ENCODE data around the gene OLFM2.
"Not testable (repeated sequence)": the region's sequence is repeated elsewhere in the genome, so short reads cannot be mapped to it uniquely, and the experiment has no call there.

The OLFM2 gene

GRCh38 chr19:9863759-9864158, 72.6 kb downstream of the OLFM2 start:
- DNase-seq (ENCODE audit: low read depth in 1 of 2, low spot score in 1 of 2) = no peak

GRCh38 chr19:9862938-9863337, 73.4 kb downstream of the OLFM2 start:
- DNase-seq (ENCODE audit: low read depth in 1 of 2, low spot score in 1 of 2) = no peak

- DNase-seq (ENCODE audit: low read depth in 1 of 2, low spot score in 1 of 2) = no peak
Observed at GRCh38 chr19:9861503-9861902, 74.8 kb downstream of the OLFM2 start.

GRCh38 chr19:9860407-9860806, 75.9 kb downstream of the OLFM2 start:
- DNase-seq (ENCODE audit: low read depth in 1 of 2, low spot score in 1 of 2) = no peak

GRCh38 chr19:9858766-9859165, 77.5 kb downstream of the OLFM2 start:
- no peak for DNase-seq (ENCODE audit: low read depth in 1 of 2, low spot score in 1 of 2)

- no peak for DNase-seq (ENCODE audit: low read depth in 1 of 2, low spot score in 1 of 2)
Observed at GRCh38 chr19:9857920-9858746, 78.2 kb downstream of the OLFM2 start.

GRCh38 chr19:9857076-9857721, 79.1 kb downstream of the OLFM2 start:
- DNase-seq (ENCODE audit: low read depth in 1 of 2, low spot score in 1 of 2) = no peak

- DNase-seq (ENCODE audit: low read depth in 1 of 2, low spot score in 1 of 2) = no peak
Observed at GRCh38 chr19:9856609-9857008, 79.7 kb downstream of the OLFM2 start.

GRCh38 chr19:9854282-9854846, 82.0 kb downstream of the OLFM2 start:
- no peak for DNase-seq (ENCODE audit: low read depth in 1 of 2, low spot score in 1 of 2)

GRCh38 chr19:9850235-9850959, 85.9 kb downstream of the OLFM2 start:
- DNase-seq (ENCODE audit: low read depth in 1 of 2, low spot score in 1 of 2) = no peak

DNA sequence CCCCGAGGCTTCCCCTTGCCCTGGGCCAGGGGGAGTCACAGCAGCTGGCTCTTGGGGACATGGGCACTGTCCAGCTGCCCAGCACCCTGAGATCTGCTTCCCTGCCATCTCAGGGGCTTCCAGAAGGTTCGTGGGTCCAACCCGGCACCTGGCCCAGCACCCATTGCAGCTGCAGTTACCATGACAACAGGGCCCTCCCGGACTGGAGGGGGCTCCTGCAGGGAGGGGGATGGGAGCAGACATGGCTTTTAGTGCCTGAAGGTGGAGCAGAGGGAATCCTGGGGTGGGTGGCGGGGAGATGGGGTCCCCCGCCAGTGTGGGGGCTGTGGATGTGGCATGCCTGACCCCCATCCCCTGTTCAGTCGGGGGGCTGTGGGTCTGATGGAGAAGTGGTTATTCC, 86.5 kb downstream of the OLFM2 start:
- no peak for DNase-seq (ENCODE audit: low read depth in 1 of 2, low spot score in 1 of 2)

DNA sequence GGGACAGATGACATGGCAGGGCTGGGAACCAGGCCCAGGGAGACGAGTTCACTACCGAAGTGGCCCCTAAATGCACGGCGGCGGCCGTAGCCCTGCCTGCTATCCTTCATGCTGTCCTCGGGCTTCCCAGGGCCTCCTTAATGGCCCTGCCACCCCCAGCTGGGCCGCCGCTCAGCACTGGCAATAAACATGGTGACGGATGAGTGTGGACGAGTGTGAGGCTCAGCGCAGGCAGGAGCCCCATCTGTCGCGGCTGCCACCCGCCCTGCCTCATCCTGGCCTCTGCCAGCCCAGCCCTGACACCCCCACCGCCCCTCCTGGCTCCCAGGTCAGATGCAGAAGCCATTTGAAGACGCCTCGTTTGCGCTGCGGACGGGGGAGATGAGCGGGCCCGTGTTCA, 87.6 kb downstream of the OLFM2 start:
- no peak for DNase-seq (ENCODE audit: low read depth in 1 of 2, low spot score in 1 of 2)

DNA sequence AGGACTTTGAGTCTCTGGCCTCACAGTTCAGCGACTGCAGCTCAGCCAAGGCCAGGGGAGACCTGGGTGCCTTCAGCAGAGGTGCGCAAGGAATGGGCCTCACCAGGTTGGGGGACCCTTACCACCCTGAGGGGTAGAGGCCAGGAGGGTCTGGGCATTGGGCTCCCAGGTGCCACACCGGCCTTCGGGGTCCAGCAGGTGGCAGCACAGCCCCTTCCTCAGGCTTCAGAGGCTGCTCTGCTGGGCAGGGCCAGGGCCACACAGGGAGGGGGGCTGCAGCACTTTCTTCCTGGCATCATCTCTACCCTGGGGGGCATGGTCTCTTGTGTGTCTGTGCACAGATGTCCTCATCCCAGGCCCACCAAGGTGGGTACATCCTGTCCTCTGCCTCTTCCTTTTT, 88.3 kb downstream of the OLFM2 start:
- no peak for DNase-seq (ENCODE audit: low read depth in 1 of 2, low spot score in 1 of 2)

- DNase-seq (ENCODE audit: low read depth in 1 of 2, low spot score in 1 of 2) = peak in 1 of 2 donors; percentile 33
Observed at GRCh38 chr19:9847087-9847671, 89.1 kb downstream of the OLFM2 start.

GRCh38 chr19:9843626-9844273, 92.6 kb downstream of the OLFM2 start:
- DNase-seq (ENCODE audit: low read depth in 1 of 2, low spot score in 1 of 2) = not testable (repeated sequence)

- no peak for DNase-seq (ENCODE audit: low read depth in 1 of 2, low spot score in 1 of 2)
Observed at GRCh38 chr19:9842834-9843625, 93.3 kb downstream of the OLFM2 start.

DNA sequence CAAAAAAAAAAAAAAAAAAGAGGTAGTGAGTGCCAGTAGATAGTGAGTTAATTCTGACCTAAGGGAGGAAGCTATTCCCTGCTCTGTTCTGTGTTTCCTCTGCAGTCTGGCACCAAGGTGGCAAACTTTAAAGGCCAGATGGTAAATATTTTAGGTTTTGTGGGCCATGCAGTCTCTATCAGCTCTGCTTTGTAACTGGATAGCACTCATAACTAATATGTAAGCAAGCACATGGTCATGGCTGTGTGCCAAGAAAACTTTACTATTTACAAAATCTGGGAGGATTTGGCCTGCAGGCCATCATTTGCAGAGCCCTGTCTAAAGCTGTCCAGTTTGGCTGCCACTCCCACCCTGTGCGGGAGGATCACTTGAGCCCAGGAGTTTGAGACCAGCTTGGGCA, 96.9 kb downstream of the OLFM2 start:
- DNase-seq (ENCODE audit: low read depth in 1 of 2, low spot score in 1 of 2) = no peak

- DNase-seq (ENCODE audit: low read depth in 1 of 2, low spot score in 1 of 2) = no peak
Observed at GRCh38 chr19:9838324-9838723, 98.0 kb downstream of the OLFM2 start.

- no peak for DNase-seq (ENCODE audit: low read depth in 1 of 2, low spot score in 1 of 2)
Observed at GRCh38 chr19:9836021-9836420, 100.3 kb downstream of the OLFM2 start.

GRCh38 chr19:9835507-9835949, 100.8 kb downstream of the OLFM2 start:
- no peak for DNase-seq (ENCODE audit: low read depth in 1 of 2, low spot score in 1 of 2)
